Liver (tissue), 3 donors: ENCODE measurements around the gene SMG7.

Experiments used
- EGR1 ChIP-seq, 2 donors: IDR thresholded peaks; 2 replicates each; pipeline ENCODE4 v1.6.1; 2016 to 2018; ENCODE audit warnings: antibody characterized with exemption in 2 of 2, low read depth in 2 of 2
- FOXA1 ChIP-seq: IDR thresholded peaks from 2 replicates; pipeline ENCODE4 v1.6.1; 2016; ENCODE audit warnings: antibody characterized with exemption
- HNF4A ChIP-seq, 2 donors: conservative IDR thresholded peaks; 2 replicates each; pipeline ENCODE4 v1.6.1; 2016; ENCODE audit warnings: antibody characterized with exemption in 2 of 2, mild to moderate bottlenecking in 2 of 2
- HNF4G ChIP-seq: IDR thresholded peaks from 2 replicates; pipeline ENCODE4 v1.6.1; 2016; ENCODE audit warnings: antibody characterized with exemption
- JUND ChIP-seq, 2 donors: IDR thresholded peaks; 2 replicates each; pipeline ENCODE4 v1.6.1; 2016; ENCODE audit warnings: antibody characterized with exemption in 2 of 2
- RAD21 ChIP-seq, 2 donors: IDR thresholded peaks; 2 replicates each; pipeline ENCODE4 v1.6.1; 2016; ENCODE audit warnings: antibody characterized with exemption in 2 of 2, mild to moderate bottlenecking in 2 of 2
- SP1 ChIP-seq: IDR thresholded peaks from 2 replicates; pipeline ENCODE4 v1.6.1; 2018; ENCODE audit warnings: antibody characterized with exemption, mild to moderate bottlenecking
- TAF1 ChIP-seq: conservative IDR thresholded peaks from 2 replicates; pipeline ENCODE4 v1.6.1; 2016; ENCODE audit warnings: antibody characterized with exemption, mild to moderate bottlenecking
- YY1 ChIP-seq: IDR thresholded peaks from 2 replicates; pipeline ENCODE4 v1.6.1; 2016; ENCODE audit warnings: antibody characterized with exemption, mild to moderate bottlenecking
- TF ChIP-seq, protein P1 (sequence below): fragments of 150-350 bp; IDR thresholded peaks from 2 replicates; pipeline ENCODE4 v1.5.1; 2017; ENCODE audit warnings: improper control_type of control experiment, low read depth, low read length; ENCODE audit not compliant: missing input control
- TF ChIP-seq, protein P2 (sequence below): IDR thresholded peaks from 2 replicates; pipeline ENCODE4 v1.6.1; 2016; ENCODE audit warnings: antibody characterized with exemption
- TF ChIP-seq, protein P3 (sequence below): IDR thresholded peaks from 2 replicates; pipeline ENCODE4 v1.6.1; 2016; ENCODE audit warnings: antibody characterized with exemption
- TF ChIP-seq, protein P4 (sequence below): IDR thresholded peaks from 2 replicates; pipeline ENCODE4 v1.6.1; 2016; ENCODE audit warnings: antibody characterized with exemption, mild to moderate bottlenecking
- donor health status: healthy.
- donor health status: healthy.

DNA sequence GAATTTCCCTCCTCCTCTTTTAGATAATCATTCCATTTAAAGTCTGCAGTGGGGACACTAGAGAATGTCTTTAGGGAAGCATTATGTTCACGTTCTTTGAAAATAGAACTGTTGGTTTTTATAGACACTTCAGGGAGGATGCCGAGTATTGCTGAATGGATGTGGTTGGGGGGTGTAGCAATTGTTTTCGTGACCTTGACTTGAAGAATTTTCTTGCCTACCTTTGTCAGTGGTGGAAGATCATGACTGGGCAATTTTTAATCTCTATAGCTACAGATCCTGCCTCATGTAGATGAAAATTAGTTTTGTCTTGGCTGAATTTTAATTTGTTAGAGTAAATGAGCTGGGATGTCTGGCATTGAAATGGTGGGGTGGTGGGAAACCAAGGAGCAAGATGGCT lies 3.8 kb downstream of the SMG7 start:
- TF ChIP-seq FOXA1: no peak
- no peak for TF ChIP-seq RAD21 (IDR thresholded peaks at IDR 0.05)
- TF ChIP-seq, protein P1, sequence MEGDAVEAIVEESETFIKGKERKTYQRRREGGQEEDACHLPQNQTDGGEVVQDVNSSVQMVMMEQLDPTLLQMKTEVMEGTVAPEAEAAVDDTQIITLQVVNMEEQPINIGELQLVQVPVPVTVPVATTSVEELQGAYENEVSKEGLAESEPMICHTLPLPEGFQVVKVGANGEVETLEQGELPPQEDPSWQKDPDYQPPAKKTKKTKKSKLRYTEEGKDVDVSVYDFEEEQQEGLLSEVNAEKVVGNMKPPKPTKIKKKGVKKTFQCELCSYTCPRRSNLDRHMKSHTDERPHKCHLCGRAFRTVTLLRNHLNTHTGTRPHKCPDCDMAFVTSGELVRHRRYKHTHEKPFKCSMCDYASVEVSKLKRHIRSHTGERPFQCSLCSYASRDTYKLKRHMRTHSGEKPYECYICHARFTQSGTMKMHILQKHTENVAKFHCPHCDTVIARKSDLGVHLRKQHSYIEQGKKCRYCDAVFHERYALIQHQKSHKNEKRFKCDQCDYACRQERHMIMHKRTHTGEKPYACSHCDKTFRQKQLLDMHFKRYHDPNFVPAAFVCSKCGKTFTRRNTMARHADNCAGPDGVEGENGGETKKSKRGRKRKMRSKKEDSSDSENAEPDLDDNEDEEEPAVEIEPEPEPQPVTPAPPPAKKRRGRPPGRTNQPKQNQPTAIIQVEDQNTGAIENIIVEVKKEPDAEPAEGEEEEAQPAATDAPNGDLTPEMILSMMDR: no peak
- no peak for TF ChIP-seq TAF1
- TF ChIP-seq JUND (IDR thresholded peaks at IDR 0.05): no peak
- no peak for TF ChIP-seq YY1
- TF ChIP-seq SP1: no peak
- TF ChIP-seq HNF4G: no peak
- TF ChIP-seq EGR1 (IDR thresholded peaks at IDR 0.05; ENCODE audit: low read depth in 2 of 2): no peak
- TF ChIP-seq, protein P2, sequence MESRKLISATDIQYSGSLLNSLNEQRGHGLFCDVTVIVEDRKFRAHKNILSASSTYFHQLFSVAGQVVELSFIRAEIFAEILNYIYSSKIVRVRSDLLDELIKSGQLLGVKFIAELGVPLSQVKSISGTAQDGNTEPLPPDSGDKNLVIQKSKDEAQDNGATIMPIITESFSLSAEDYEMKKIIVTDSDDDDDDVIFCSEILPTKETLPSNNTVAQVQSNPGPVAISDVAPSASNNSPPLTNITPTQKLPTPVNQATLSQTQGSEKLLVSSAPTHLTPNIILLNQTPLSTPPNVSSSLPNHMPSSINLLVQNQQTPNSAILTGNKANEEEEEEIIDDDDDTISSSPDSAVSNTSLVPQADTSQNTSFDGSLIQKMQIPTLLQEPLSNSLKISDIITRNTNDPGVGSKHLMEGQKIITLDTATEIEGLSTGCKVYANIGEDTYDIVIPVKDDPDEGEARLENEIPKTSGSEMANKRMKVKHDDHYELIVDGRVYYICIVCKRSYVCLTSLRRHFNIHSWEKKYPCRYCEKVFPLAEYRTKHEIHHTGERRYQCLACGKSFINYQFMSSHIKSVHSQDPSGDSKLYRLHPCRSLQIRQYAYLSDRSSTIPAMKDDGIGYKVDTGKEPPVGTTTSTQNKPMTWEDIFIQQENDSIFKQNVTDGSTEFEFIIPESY: no peak
- TF ChIP-seq, protein P3, sequence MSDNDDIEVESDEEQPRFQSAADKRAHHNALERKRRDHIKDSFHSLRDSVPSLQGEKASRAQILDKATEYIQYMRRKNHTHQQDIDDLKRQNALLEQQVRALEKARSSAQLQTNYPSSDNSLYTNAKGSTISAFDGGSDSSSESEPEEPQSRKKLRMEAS: no peak
- TF ChIP-seq, protein P4, sequence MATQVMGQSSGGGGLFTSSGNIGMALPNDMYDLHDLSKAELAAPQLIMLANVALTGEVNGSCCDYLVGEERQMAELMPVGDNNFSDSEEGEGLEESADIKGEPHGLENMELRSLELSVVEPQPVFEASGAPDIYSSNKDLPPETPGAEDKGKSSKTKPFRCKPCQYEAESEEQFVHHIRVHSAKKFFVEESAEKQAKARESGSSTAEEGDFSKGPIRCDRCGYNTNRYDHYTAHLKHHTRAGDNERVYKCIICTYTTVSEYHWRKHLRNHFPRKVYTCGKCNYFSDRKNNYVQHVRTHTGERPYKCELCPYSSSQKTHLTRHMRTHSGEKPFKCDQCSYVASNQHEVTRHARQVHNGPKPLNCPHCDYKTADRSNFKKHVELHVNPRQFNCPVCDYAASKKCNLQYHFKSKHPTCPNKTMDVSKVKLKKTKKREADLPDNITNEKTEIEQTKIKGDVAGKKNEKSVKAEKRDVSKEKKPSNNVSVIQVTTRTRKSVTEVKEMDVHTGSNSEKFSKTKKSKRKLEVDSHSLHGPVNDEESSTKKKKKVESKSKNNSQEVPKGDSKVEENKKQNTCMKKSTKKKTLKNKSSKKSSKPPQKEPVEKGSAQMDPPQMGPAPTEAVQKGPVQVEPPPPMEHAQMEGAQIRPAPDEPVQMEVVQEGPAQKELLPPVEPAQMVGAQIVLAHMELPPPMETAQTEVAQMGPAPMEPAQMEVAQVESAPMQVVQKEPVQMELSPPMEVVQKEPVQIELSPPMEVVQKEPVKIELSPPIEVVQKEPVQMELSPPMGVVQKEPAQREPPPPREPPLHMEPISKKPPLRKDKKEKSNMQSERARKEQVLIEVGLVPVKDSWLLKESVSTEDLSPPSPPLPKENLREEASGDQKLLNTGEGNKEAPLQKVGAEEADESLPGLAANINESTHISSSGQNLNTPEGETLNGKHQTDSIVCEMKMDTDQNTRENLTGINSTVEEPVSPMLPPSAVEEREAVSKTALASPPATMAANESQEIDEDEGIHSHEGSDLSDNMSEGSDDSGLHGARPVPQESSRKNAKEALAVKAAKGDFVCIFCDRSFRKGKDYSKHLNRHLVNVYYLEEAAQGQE: no peak
- TF ChIP-seq HNF4A (conservative IDR thresholded peaks at IDR 0.05): no peak
